ENCODE data around the gene FAM163B. TPM values are rescaled to one million over a fixed set of nuclear protein-coding genes. Genes with fewer than 3 reads are reported as not detected.

The FAM163B gene
- total RNA-seq, 2 experiments from 2014 or later, result not detected

GRCh38 chr9:133584559-133585476, 24.4 kb downstream of the FAM163B start:
- Mint-ChIP-seq H3K4me3 (no peak overlapping the region), H3K4me1 (no peaks in the 10 kb centered on the region), H3K27me3 (peaks cover 29% of the 10 kb centered on the region), H3K36me3 (ENCODE audit: low read depth) (no peaks in the 10 kb centered on the region), H3K9me3 (peaks cover 3% of the 10 kb centered on the region), H3K27ac (no peak overlapping the region)
- DNase-seq, result no peak
- ChIA-PET CTCF (no interaction called here), POLR2A (no interaction called here)

GRCh38 chr9:133584167-133584558, 25.0 kb downstream of the FAM163B start:
- POLR2A ChIA-PET, result no interaction called here
- H3K27ac Mint-ChIP-seq, result no peak overlapping the region
- peaks cover 3% of the 10 kb centered on the region for H3K9me3 Mint-ChIP-seq
- H3K36me3 Mint-ChIP-seq (ENCODE audit: low read depth), result no peaks in the 10 kb centered on the region
- no peaks in the 10 kb centered on the region for H3K4me1 Mint-ChIP-seq
- CTCF ChIA-PET, result no interaction called here
- H3K4me3 Mint-ChIP-seq, result no peak overlapping the region
- peaks cover 32% of the 10 kb centered on the region for H3K27me3 Mint-ChIP-seq
- no peak for DNase-seq

- CTCF ChIA-PET, result no interaction called here
- Mint-ChIP-seq H3K4me3 (no peak overlapping the region), H3K27ac (no peak overlapping the region), H3K4me1 (no peaks in the 10 kb centered on the region), H3K36me3 (ENCODE audit: low read depth) (no peaks in the 10 kb centered on the region), H3K9me3 (peaks cover 3% of the 10 kb centered on the region), H3K27me3 (peaks cover 32% of the 10 kb centered on the region)
- POLR2A ChIA-PET, result no interaction called here
- no peak for DNase-seq
Measured at GRCh38 chr9:133583586-133583985, 25.6 kb downstream of the FAM163B start.

- peaks cover 36% of the 10 kb centered on the region for H3K27me3 Mint-ChIP-seq
- H3K4me3 Mint-ChIP-seq, result no peak overlapping the region
- ChIA-PET POLR2A (no interaction called here), CTCF (no interaction called here)
- no peak overlapping the region for H3K27ac Mint-ChIP-seq
- H3K36me3 Mint-ChIP-seq (ENCODE audit: low read depth), result no peaks in the 10 kb centered on the region
- DNase-seq, result no peak
- H3K4me1 Mint-ChIP-seq, result no peaks in the 10 kb centered on the region
- H3K9me3 Mint-ChIP-seq, result no peaks in the 10 kb centered on the region
Measured at GRCh38 chr9:133583111-133583510, 26.1 kb downstream of the FAM163B start.

GRCh38 chr9:133582501-133583045, 26.6 kb downstream of the FAM163B start:
- ChIA-PET CTCF (no interaction called here), POLR2A (no interaction called here)
- no peaks in the 10 kb centered on the region for H3K4me1 Mint-ChIP-seq
- H3K27ac Mint-ChIP-seq, result no peak overlapping the region
- peaks cover 36% of the 10 kb centered on the region for H3K27me3 Mint-ChIP-seq
- H3K36me3 Mint-ChIP-seq (ENCODE audit: low read depth), result no peaks in the 10 kb centered on the region
- DNase-seq, result no peak
- no peak overlapping the region for H3K4me3 Mint-ChIP-seq
- H3K9me3 Mint-ChIP-seq, result no peaks in the 10 kb centered on the region

- DNase-seq, result no peak
- POLR2A ChIA-PET, result no interaction called here
- Mint-ChIP-seq H3K27me3 (peaks cover 39% of the 10 kb centered on the region), H3K27ac (no peak overlapping the region), H3K4me1 (no peaks in the 10 kb centered on the region), H3K36me3 (ENCODE audit: low read depth) (no peaks in the 10 kb centered on the region), H3K9me3 (no peaks in the 10 kb centered on the region), H3K4me3 (no peak overlapping the region)
- CTCF ChIA-PET, result no interaction called here
Measured at GRCh38 chr9:133581513-133582343, 27.5 kb downstream of the FAM163B start.

GRCh38 chr9:133581011-133581410, 28.2 kb downstream of the FAM163B start:
- POLR2A ChIA-PET, result no interaction called here
- no peak for DNase-seq
- Mint-ChIP-seq H3K36me3 (ENCODE audit: low read depth) (no peaks in the 10 kb centered on the region), H3K9me3 (no peaks in the 10 kb centered on the region), H3K27me3 (peaks cover 41% of the 10 kb centered on the region), H3K27ac (no peak overlapping the region), H3K4me1 (no peaks in the 10 kb centered on the region), H3K4me3 (no peak overlapping the region)
- CTCF ChIA-PET, result no interaction called here

GRCh38 chr9:133580419-133580738, 28.8 kb downstream of the FAM163B start:
- DNase-seq, result no peak
- POLR2A ChIA-PET, result no interaction called here

GRCh38 chr9:133579601-133580418, 29.4 kb downstream of the FAM163B start:
- peaks cover 38% of the 10 kb centered on the region for H3K27me3 Mint-ChIP-seq
- H3K9me3 Mint-ChIP-seq, result no peaks in the 10 kb centered on the region
- no peaks in the 10 kb centered on the region for H3K4me1 Mint-ChIP-seq
- no peak overlapping the region for H3K4me3 Mint-ChIP-seq
- ChIA-PET POLR2A (no interaction called here), CTCF (no interaction called here)
- no peak for DNase-seq
- H3K36me3 Mint-ChIP-seq (ENCODE audit: low read depth), result no peaks in the 10 kb centered on the region
- H3K27ac Mint-ChIP-seq, result no peak overlapping the region

More at GRCh38 chr9:133580419-133580738, 28.8 kb downstream of the FAM163B start:
- CTCF ChIA-PET, result no interaction called here
- Mint-ChIP-seq H3K27me3 (peaks cover 38% of the 10 kb centered on the region), H3K4me1 (no peaks in the 10 kb centered on the region), H3K36me3 (ENCODE audit: low read depth) (no peaks in the 10 kb centered on the region), H3K4me3 (no peak overlapping the region), H3K27ac (no peak overlapping the region), H3K9me3 (no peaks in the 10 kb centered on the region)

- ChIA-PET POLR2A (no interaction called here), CTCF (no interaction called here)
- no peaks in the 10 kb centered on the region for H3K4me1 Mint-ChIP-seq
- no peak for DNase-seq
- peaks cover 31% of the 10 kb centered on the region for H3K27me3 Mint-ChIP-seq
- H3K27ac Mint-ChIP-seq, result no peak overlapping the region
- H3K4me3 Mint-ChIP-seq, result no peak overlapping the region
- H3K9me3 Mint-ChIP-seq, result no peaks in the 10 kb centered on the region
- no peaks in the 10 kb centered on the region for H3K36me3 Mint-ChIP-seq (ENCODE audit: low read depth)
Measured at GRCh38 chr9:133578524-133579441, 30.4 kb downstream of the FAM163B start.

- no peak overlapping the region for H3K27ac Mint-ChIP-seq
- ChIA-PET CTCF (no interaction called here), POLR2A (no interaction called here)
- DNase-seq, result no peak
- peaks cover 31% of the 10 kb centered on the region for H3K27me3 Mint-ChIP-seq
- H3K4me3 Mint-ChIP-seq, result no peak overlapping the region
- H3K4me1 Mint-ChIP-seq, result no peaks in the 10 kb centered on the region
- H3K9me3 Mint-ChIP-seq, result no peaks in the 10 kb centered on the region
- no peaks in the 10 kb centered on the region for H3K36me3 Mint-ChIP-seq (ENCODE audit: low read depth)
Measured at GRCh38 chr9:133577737-133578112, 31.5 kb downstream of the FAM163B start.

GRCh38 chr9:133576875-133577736, 32.1 kb downstream of the FAM163B start:
- Mint-ChIP-seq H3K4me3 (no peak overlapping the region), H3K4me1 (no peaks in the 10 kb centered on the region), H3K9me3 (no peaks in the 10 kb centered on the region), H3K27me3 (peaks cover 27% of the 10 kb centered on the region), H3K27ac (no peak overlapping the region), H3K36me3 (ENCODE audit: low read depth) (no peaks in the 10 kb centered on the region)
- CTCF ChIA-PET, result no interaction called here
- POLR2A ChIA-PET, result no interaction called here
- DNase-seq, result no peak
